Suppressor macrophage (primary cell): ENCODE measurements around the gene COL23A1.
"Not testable (repeated sequence)": the region's sequence is repeated elsewhere in the genome, so short reads cannot be mapped to it uniquely, and the experiment has no call there.

ENCODE experiments used
- DNase-seq, 4 experiments: peaks; one replicate each; pipeline ENCODE4 v3.0.0-alpha.2; 2020 to 2022

The COL23A1 gene

DNA sequence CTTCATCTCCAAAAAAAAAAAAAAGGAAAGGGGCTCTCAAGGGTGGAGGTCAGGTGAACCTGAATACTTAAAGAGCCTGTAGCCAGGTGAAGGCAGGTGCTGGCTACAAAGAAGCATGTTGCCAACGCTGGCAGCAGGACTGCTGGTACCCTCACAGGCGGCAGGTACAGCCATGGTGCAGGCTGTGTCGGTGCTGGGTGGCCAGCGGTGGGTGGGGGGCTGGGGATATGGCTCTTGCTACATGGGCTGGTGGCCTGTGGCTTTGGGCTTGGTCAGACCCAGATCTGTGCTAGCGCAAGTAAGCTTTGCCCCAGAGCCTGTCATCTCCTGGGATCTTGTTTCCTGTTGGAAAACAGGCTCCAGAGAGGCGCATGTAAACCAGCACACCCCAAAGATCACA is 271.3 kb downstream of the COL23A1 start:
- no peak for DNase-seq

DNA sequence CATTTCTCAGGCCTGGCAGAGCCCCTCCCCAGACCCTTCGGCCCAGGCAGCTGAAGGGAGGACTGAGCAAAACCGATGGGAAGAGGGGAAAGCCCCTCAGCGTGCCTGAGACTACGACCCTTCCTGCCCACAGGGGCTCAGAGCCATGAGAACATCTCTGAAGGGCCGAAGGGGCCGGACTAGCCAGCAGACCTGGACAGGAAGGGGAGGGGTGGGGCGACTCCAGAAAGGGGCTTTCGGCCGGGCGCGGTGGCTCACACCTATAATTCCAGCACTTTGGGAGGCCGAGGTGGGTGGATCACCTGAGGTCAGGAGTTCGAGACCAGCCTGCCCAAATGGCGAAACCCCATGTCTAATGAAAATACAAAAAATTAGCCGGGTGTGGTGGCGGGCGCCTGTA is 271.8 kb downstream of the COL23A1 start:
- no peak for DNase-seq

DNA sequence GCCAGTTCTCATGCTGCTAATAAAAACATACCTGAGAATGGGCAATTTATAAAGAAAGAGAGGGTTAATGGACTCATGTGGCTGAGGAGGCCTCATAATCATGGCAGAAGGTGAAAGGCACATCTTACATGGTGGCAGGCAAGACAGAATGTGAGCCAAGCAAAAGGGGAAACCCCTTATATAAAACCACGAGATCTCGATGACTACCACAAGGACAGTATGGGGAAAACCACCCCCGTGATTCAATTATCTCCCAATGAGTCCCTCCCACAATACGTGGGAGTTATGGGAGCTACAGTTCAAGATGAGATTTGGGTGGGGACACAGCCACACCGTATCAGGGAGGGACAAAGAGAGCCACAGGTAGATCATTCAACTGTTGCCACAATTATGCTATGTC is 272.5 kb downstream of the COL23A1 start:
- DNase-seq: peak in 1 of 4 experiments; percentile 46

DNA sequence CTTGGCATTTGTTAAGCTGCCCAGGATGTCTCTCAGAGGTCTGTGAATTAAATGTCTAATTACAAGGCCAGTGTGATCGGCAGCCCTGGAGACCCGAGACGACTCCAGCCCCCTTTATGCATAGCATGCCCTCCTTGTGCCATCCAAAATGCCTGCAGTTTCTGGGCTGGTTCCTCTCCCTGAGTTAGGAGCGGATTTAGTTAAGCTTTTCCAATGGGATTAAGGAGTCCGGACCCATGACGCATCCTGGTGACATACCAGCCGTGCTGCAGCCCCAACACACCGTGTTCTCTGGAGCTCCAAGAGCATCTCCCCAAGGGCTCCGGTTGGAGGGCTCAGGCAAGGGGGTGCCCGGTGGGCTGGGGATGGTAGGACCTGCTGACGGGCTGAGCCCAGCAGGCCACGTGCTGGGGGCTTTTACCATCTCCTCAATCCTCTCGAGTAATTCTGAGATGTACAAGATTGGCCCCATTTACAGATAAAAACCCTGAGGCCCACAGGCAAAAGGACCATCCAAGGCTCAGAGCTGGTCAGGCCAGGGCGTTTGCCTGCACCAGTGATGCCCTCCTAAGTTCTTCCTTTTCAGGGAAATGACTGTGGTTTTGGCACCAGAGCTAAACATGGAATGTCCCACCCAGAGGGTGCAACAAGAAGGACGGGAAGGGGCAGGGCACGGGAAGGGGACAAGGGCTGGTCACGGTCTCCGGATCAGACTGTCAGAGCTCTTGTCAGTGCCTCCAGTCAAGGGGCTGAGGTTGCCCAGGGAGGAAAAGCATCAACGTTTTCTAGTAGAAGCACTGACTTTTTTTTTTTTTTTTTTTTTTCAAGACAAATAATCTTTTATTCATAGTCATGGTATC is 275.0 kb downstream of the COL23A1 start:
- no peak for DNase-seq

DNA sequence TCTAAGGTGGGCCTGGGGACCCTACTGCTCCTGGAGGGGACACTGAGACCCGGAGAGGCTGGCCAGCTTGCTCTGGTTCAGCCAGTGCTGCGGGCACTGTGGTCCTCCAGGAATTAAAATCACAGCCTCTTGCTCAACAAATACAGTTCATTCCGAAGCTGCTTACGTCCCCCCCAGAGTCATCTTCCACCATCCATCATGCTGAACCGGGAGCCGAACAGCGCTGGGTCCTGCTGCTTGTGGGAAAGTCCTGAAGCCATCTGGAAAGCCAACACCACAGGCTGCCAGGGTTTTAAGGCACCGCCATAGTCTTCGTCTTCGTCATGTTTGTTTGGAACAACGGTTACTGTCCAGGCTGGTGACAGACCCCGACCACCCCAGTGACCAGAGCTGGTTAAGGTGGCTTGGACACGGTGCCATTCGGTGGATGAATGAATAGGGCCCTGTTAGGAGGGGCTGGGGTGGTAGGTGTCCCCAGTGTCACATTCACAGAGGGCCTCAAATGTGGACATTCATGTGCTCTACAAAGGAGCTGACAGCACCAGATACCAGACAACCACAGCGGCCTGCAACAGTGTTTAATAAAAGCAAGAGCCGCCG is 276.0 kb downstream of the COL23A1 start:
- DNase-seq: no peak

DNA sequence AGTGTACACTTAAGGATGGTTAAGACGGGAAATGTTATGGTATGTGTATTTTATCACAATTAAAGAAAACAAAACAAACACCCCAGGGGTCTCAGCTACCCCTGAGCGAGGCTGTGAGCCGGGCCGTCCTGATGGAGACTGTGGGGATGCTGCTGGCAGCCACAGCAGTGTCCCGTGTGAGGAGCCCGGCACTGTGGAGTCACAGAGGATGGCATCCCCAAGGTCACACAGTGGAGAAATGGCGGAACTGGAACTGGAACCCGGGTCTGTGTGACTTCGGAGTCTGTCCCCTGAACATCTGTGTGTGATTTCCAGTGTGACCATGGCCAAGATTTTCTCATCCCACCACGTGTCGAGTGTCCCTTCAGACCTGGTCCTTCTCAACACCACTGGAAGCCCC is 276.9 kb downstream of the COL23A1 start:
- DNase-seq: no peak

DNA sequence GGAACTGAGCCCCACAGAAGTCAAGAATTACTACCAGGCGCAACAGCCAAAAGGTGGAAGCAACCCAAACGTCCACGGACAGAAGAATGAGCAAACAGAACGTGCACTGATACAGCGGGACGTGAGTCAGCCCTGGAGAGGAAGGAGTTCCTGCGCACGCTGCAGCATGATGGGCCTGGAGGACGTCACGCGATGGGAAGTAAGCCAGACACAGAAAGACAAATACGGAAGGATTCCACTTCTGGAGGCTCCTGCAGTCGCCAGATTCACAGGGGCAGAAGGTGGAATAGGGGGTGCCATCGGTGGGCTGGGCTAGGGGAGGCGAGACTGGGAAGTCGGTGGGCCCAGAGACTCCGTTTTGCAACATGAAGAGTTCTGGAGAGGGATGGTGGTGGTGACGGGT is 277.3 kb downstream of the COL23A1 start:
- DNase-seq: peak; percentile 94 to 98 (median 95)

DNA sequence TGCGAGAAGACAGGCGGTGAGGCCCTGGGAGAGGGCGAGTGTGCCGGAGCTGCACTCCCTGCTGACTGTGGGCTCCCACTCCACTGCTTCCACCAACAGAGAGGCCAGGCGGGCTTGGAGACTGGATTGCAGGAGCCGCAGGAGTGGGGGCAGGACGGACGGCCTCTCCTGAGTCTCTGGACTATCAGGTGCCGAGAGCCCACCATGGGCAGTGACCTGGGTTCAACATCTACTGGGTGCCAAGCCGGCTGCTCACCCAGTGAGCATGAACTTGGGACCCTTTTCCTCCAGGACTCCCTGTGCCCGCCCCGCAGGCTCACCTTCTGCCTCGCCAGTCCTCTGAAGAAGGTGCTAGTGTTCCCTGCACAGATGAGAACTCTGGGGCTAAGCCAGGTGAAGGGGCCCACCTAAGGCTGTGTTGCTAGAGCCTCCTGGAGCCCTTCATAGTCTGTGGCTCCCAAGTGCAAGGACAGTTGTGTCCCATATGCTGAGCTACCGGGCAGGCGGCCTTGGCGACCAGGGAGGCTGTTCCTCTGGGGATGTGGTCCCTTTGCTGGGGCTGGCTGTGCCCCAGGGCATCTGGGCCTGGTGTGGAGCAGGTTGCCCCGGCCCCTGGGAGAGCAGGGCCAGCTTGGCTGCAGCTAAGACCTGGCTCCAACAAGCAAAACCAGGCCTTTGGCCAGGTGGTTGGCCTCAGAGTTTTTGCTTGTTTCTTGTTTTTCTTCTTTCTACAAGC is 279.9 kb downstream of the COL23A1 start:
- no peak for DNase-seq

DNA sequence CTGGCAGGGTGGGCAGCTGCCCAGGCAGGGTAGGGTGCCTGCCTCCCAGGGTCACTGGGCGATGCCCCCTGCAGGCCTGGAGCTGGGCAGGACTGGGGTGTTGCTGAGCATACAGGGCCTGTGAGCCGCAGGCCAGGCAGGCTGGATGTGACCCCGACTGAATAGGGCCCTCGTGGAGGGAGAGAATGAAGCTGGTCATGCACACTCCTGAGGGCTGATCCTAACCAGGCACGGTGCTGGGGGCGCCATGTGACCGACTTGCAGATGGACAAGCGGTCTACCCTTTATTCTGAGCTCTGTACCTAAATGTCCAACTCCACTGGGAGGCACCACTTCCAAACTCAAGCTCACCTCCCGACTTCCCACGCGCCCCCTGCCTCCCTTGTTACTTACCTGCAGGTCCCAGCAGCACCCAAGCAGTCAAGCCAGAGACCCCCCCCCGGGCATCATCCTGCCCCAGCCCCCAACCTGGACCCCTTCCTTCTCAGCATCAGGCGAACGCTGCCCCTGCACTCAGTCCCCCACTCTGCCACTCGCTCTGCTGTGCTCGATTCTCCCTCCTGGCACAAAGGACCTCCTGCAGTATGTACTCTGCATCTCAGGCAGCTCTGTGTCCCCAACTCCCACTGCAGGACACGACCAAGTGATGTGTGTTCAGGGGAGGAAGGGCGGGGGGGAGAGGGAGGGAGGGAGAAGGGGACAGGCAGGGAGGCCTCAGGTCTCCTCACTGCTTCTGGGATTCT is 280.8 kb downstream of the COL23A1 start:
- no peak for DNase-seq

DNA sequence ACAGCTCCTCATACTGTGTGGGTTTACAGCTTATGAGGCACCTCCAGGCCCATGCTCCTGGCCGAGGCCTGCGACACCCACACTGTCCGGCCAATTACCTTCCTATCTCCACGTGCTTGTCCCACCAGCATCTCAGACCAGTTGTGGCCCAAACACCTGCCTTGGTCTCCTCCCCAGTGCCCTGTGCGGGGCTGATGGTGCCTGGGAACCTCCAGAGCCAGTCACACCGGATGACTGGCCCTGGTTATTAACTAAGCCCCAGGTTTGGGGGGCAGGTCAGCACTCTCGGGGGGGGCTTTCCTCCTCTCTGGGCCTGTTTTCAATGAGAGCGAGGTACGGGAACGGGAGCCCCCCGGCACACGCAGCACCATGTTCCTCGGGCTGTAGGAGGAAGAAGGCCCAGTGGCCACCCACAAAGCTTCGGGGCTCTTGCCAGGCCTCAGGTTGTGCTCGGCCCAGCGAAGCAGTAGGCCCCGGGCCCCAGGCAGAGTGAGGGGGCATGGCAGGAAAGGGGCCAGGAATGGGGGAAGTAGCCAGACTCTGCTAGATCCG is 281.6 kb downstream of the COL23A1 start:
- no peak for DNase-seq

DNA sequence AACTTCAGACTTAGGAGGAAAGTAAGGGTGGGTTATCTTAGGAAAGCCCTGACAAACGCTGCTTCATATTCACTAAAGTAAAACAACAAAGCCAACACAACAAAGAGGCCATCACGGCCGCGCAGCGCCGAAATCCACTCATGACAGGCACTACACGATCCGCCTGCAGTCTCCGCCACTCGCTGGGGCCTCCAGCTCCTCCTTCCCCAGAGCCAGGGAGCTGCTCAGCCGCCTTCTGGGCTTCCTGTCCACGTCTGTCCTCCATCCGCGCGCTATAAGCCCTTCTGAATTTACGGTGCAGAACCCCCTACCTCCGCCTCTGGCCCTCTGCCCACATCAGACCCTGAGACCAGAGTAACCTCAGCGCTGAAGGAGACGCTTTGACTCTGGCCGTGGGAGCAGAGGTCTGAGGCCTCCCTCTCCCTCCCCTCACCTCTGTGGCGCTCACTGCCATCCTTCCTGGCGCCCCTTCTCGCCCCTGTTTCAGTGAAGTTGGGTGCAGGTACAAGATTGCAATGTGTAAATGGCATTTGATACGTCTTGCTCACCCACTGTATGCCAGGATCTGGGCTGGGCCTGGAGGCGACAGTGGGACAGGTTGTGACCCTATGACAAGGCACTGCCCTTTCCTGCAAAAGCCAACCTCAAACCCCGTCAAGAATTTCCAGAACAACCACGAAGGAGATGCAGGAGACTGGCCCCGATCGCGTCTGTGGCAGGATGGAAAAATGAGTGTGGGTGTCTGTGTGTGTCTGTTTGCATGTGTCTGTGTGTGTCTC is 282.7 kb downstream of the COL23A1 start:
- no peak for DNase-seq

DNA sequence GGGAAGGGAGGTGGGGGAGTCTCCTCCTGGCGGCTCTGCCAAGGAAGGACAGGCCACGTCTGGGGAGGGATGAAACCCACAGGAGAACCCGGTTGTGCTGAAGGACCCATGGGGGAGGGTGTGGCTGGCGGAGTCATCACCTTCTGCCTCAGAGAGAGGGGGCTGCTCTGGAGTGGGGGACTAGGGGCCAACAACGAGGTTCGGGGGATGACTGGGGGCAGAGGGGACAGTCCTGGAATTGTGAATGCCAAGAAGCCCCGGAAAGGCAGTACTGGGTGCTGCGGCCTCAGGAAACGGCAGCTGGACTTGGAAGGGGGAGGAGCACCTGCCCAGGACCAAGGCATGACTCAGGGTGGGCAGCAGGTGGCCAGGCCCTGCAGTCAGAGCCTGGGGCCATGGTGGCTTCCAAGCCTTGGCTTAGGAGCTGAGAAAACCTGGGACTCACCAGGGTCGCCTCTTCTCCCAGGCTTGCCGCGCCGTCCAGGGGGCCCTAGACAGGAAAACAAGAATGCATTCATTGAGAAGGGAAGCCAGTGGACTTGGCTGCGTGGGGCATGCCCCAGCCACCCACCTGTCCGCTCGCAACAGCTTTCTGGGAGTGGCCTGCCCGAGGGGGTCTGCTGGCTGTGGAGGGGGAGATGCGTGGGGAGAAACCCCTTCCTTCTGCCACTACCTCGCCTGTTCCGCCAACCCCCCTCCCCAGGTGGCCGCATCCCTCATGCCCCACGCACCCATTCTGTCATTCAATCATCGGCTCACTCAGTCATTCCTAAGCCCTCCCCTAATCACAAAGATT is 283.6 kb downstream of the COL23A1 start:
- DNase-seq: no peak

DNA sequence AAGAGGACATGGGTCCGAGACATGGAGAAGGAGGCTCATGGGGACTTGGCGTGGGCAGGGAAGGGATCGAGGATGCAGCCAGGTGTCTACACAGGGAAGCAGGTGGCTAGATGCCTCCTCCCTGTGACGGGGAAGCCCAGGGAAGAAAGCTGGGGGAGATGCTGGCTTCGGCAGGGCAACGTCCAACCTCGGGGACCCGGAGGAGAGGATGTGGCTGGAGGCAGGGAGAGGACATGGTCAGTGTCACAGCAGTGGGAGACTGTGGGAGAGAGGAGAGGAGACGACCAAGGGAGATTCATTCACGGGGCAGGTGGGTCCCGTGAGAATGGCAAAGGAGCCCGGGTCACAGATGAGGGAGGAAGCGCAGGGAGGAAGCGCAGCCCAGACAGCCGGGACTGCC is 284.4 kb downstream of the COL23A1 start:
- no peak for DNase-seq

DNA sequence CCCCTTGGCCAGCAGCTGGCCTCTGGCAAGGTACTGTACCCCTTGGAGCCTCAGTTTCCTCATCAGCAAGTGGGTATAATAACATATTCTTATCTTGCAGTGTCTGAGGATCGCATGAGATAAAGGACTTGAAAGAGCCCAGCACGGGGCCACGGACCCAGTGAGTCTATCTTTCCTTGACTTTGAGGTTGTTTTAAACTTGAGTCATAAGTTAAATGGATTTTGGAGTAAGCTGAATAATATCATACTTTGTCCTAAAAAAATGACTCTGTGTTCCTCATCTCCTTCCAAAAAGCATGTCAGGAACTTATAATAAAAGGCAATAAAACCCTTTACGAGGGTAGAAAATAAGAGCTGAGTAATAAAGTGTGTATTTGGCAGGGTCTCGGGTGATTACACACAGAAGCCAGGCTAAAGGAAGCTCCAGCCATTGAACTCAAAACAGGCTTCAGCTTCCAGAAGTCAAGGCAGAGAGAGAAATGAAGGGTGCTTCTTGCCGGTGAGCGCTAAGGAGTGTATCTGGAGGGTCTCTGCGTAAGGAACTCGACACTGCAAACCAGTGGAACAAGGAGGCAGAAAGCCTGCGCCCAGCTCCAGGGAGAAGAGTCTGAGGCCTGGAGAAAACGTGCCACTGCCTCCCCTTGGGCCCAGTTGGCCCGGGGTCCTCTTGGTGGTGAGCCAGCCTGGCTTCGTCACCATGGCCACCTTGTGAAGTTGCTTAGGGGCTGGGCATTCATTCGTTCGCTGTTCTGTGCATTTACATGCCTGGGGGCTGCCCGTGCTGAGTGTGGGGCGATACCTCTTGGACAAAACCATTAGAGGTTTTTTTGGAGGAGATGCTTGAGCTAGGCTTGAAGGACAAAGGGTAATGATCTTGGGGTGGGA is 285.2 kb downstream of the COL23A1 start:
- no peak for DNase-seq

DNA sequence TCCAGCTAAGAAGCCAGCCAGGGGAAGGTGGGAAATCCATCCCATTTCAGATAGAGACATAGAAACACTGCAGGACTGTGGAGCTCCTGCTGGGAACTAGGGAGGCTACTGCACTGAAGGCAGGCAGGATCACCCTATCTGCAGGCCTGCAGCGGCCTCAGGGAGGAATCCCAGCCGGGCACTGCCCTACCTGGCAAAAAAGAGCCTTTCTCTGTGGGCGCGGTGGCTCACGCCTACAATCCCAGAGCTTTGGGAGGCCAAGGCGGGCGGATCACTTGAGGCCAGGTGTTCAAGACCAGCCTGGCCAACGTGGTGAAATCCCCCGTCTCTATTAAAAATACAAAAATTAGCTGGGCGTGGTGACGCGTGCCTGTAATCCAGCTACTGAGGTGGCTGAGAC is 286.2 kb downstream of the COL23A1 start:
- no peak for DNase-seq

DNA sequence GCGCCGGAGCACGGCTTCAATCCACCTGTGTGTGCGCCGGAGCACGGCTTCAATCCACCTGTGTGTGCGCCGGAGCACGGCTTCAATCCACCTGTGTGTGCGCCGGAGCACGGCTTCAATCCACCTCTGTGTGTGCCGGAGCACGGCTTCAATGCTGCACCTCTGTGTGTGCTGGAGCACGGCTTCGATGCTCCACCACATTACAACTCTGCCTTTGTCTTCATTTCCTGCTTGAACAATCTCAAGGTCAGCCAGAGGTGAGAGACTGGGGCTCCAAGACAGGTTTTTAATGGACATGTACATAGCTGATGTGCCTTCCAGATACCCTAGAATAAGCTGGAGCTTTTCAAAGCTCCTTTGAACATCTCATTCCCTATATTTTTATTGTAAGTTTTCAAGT is 287.9 kb downstream of the COL23A1 start:
- DNase-seq: not testable (repeated sequence)

DNA sequence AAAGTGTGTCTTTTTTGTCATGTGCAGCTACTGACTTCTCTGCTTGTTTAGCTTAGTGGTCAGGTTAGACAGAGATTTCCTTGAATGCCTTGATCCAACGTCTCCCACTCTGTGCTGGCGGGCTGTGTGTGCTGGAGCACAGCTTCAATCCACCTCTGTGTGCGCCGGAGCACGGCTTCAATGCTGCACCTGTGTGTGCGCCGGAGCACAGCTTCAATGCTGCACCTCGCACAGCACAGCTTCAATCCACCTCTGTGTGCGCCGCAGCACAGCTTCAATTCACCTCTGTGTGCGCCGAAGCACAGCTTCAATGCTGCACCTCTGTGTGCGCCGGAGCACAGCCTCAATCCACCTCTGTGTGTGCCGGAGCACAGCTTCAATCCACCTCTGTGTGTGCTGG is 288.6 kb downstream of the COL23A1 start:
- DNase-seq: no peak

DNA sequence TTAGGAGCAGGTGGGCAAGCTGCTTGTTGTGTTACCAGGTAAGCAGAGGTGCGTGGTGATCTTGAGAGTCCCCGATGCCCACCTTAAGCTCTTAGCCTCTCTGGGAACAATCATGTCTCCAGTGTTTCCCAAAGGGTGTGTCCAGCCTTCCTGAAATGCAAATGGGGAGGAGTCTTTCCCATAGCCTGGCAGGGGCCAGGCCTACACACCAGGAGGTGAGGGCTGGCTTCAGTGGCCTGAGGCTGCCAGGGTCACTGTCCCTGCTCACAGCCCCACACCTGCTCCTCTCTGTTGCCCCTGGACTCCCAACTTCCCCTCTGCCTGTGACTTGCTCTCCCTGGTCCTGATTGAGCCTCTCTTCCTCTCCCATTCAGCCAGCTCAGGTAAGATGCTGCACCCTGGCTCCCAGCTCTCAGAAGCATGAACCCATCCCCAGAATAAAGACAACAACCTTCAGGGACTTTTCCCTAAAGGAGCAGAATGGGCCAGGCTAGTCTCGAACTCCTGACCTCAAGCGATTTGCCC is 291.8 kb downstream of the COL23A1 start:
- no peak for DNase-seq

DNA sequence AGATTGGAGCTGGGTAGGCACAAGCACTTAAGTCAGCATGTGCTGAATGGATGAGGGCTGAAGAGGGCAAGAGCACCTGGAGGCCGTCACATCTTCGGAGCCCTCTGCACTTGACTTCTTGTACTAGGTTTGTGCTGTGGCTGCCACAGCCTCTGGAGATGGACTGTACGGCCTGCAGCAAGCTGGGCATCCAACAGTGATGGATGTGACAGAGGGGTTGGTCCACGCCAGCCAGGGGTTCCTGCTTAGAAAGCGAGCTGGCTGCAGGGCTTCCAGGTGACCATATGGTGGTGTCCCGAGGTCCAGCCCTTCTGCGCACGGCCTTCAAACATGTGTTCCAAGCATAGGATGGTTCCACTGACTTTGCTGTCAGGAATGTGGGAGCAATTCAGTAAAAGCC is 292.4 kb downstream of the COL23A1 start:
- DNase-seq: no peak

DNA sequence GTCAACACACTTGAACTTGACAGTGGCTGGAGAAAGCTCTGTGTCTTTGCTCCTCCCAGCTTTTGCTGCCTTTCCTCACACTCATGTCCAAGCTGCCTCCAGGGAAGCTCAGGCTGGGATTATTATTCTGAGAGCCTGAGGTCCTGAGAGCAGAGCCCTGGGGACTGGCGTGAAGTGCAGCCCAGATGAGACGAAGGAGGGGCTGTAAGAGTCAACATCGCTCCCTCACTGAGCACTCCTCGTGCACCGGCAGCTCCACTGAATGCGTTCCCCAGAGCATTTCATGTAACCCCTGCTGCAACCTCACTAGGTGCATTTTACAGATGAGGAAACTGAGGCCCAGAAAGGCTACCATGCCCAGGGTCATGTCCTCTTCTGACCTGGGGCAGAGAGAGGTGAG is 294.1 kb downstream of the COL23A1 start:
- DNase-seq: no peak
